ENCODE measurements around the gene ANXA11.

GRCh38 chr10:80158598-80159127 lies 46.7 kb downstream of the ANXA11 start:
- TF ChIP-seq REST (IDR thresholded peaks at IDR 0.05; ENCODE audit: unreplicated experiment) = no peak
- no peak for TF ChIP-seq CTCF (conservative IDR thresholded peaks at IDR 0.05; ENCODE audit: low read depth in 2 of 2)
- no peak for TF ChIP-seq JUNB (IDR thresholded peaks at IDR 0.05; ENCODE audit: unreplicated experiment)
- no peak for TF ChIP-seq POLR2AphosphoS5 (IDR thresholded peaks at IDR 0.05; ENCODE audit: low read depth)
- no peak for TF ChIP-seq EZH2phosphoT487 (IDR thresholded peaks at IDR 0.05; ENCODE audit: unreplicated experiment)
- TF ChIP-seq EZH2 (IDR thresholded peaks at IDR 0.05; ENCODE audit: low read depth, unreplicated experiment) = no peak
- TF ChIP-seq STAT1 (IDR thresholded peaks at IDR 0.05; ENCODE audit: unreplicated experiment) = no peak
- no peak for TF ChIP-seq NANOG (IDR thresholded peaks at IDR 0.05; ENCODE audit: borderline replicate concordance)
- TF ChIP-seq ETS1 (IDR thresholded peaks at IDR 0.05) = no peak
- TF ChIP-seq CREB1 (CRISPR knock-in tag; IDR thresholded peaks at IDR 0.05; ENCODE audit: low read depth) = no peak
- TF ChIP-seq ZNF331 (CRISPR knock-in tag; IDR thresholded peaks at IDR 0.05; ENCODE audit: low read depth) = no peak
- TF ChIP-seq ZNF462 (CRISPR knock-in tag; IDR thresholded peaks at IDR 0.05) = no peak

Data from GM23338 (cell line).